CD14-positive monocyte (primary cell): ENCODE measurements around the gene MRPS30. TPM values are rescaled to one million over a fixed set of nuclear protein-coding genes. Genes with fewer than 3 reads are reported as not detected.

Experiments
- DNase-seq, 3 donors: peaks; one replicate each; pipeline ENCODE4 v3.0.0-alpha.2; 2011 to 2022
- H2AFZ ChIP-seq: 2 replicates; pipeline ENCODE4 v1.6.0; 2012; ENCODE audit warnings: mild to moderate bottlenecking, low read depth, low read length, inconsistent platforms; ENCODE audit not compliant: insufficient read depth, poor library complexity, severe bottlenecking
- H3K27ac ChIP-seq, 2 donors: 1 replicate in 1 of 2; 2 replicates in 1 of 2; pipeline ENCODE4 v1.5.1; 2012 to 2013; ENCODE audit warnings: low read length in 2 of 2, control low read depth in 1 of 2, inconsistent platforms in 1 of 2, low read depth in 1 of 2, mild to moderate bottlenecking in 1 of 2
- H3K27me3 ChIP-seq, 2 donors: one replicate each; pipeline versions ENCODE4 v1.6.0 to v1.6.1; 2011 to 2013; ENCODE audit warnings: low read length in 2 of 2; ENCODE audit not compliant: control insufficient read depth in 2 of 2, insufficient read depth in 2 of 2
- H3K36me3 ChIP-seq, 2 donors: replicated peaks in 1 of 2; 1 replicate in 1 of 2; 2 replicates in 1 of 2; pipeline versions ENCODE4 v1.5.1 to v1.6.1; 2012 to 2013; ENCODE audit warnings: low read length in 2 of 2, control low read depth in 1 of 2, inconsistent platforms in 1 of 2, mild to moderate bottlenecking in 1 of 2; ENCODE audit not compliant: insufficient read depth in 2 of 2, control insufficient read depth in 1 of 2
- H3K4me1 ChIP-seq, 2 donors: 1 replicate in 1 of 2; 2 replicates in 1 of 2; pipeline versions ENCODE4 v1.5.1 to v1.6.1; 2012 to 2013; ENCODE audit warnings: low read length in 2 of 2, control low read depth in 1 of 2, inconsistent platforms in 1 of 2, mild to moderate bottlenecking in 1 of 2, moderate library complexity in 1 of 2; ENCODE audit not compliant: insufficient read depth in 2 of 2, control insufficient read depth in 1 of 2
- H3K4me2 ChIP-seq: replicated peaks from 2 replicates; pipeline ENCODE3; 2012; ENCODE audit warnings: low read length, moderate library complexity, mild to moderate bottlenecking; ENCODE audit not compliant: poor library complexity, severe bottlenecking; ENCODE audit errors: extremely low read depth
- H3K4me3 ChIP-seq, 3 experiments: fragments of 200-600 bp in 1 of 3; sonication (generic) in 1 of 3; replicated peaks in 1 of 3; 1 replicate in 2 of 3; 2 replicates in 1 of 3; pipeline ENCODE4 v1.5.1; 2011 to 2013; ENCODE audit warnings: low read length in 3 of 3, mild to moderate bottlenecking in 3 of 3, control low read depth in 2 of 3, low read depth in 2 of 3, inconsistent platforms in 1 of 3, moderate library complexity in 1 of 3
- H3K79me2 ChIP-seq: 2 replicates; pipeline ENCODE4 v1.6.0; 2012; ENCODE audit warnings: mild to moderate bottlenecking, control low read depth, inconsistent platforms, low read length, moderate library complexity; ENCODE audit not compliant: insufficient read depth
- H3K9ac ChIP-seq: 2 replicates; pipeline ENCODE4 v1.6.0; 2017; ENCODE audit warnings: low read length, mild to moderate bottlenecking; ENCODE audit not compliant: insufficient read depth, poor library complexity, severe bottlenecking
- H3K9me3 ChIP-seq, 2 donors: replicated peaks in 1 of 2; 1 replicate in 1 of 2; 2 replicates in 1 of 2; pipeline versions ENCODE4 v1.5.1 to v1.6.1; 2012 to 2013; ENCODE audit warnings: low read length in 2 of 2, control low read depth in 1 of 2; ENCODE audit not compliant: control insufficient read depth in 1 of 2, insufficient read depth in 1 of 2
- H4K20me1 ChIP-seq: 2 replicates; pipeline ENCODE4 v1.6.0; 2012; ENCODE audit warnings: mild to moderate bottlenecking, low read length, control low read depth, moderate library complexity; ENCODE audit not compliant: insufficient read depth
- H3K27ac Mint-ChIP-seq, 7 donors: one replicate each; pipeline ENCODE4 v1.8.0; 2020; ENCODE audit warnings: mild to moderate bottlenecking in 7 of 7, mixed read lengths in 7 of 7, moderate library complexity in 6 of 7, inconsistent platforms in 2 of 7
- H3K27me3 Mint-ChIP-seq, 3 donors: one replicate each; pipeline ENCODE4 v1.8.0; 2021 to 2022; ENCODE audit warnings: low read depth in 3 of 3, mild to moderate bottlenecking in 3 of 3, mixed read lengths in 3 of 3, moderate library complexity in 3 of 3, inconsistent platforms in 1 of 3
- H3K36me3 Mint-ChIP-seq, 2 donors: one replicate each; pipeline ENCODE4 v1.8.0; 2020; ENCODE audit warnings: mixed read lengths in 2 of 2, inconsistent platforms in 1 of 2, mild to moderate bottlenecking in 1 of 2
- H3K4me1 Mint-ChIP-seq: one replicate; pipeline ENCODE4 v1.8.0; 2020; ENCODE audit warnings: mild to moderate bottlenecking, mixed read lengths
- H3K4me3 Mint-ChIP-seq, 2 donors: one replicate each; pipeline ENCODE4 v1.8.0; 2020; ENCODE audit warnings: mild to moderate bottlenecking in 2 of 2, mixed read lengths in 2 of 2, moderate library complexity in 1 of 2
- H3K9me3 Mint-ChIP-seq, 7 donors: one replicate each; pipeline ENCODE4 v1.8.0; 2020 to 2022; ENCODE audit warnings: mixed read lengths in 7 of 7, mild to moderate bottlenecking in 6 of 7, moderate library complexity in 6 of 7, inconsistent platforms in 2 of 7
- CTCF ChIP-seq: fragments of 200-600 bp; IDR thresholded peaks from one replicate; pipeline ENCODE4 v1.8.0; 2022; ENCODE audit warnings: antibody characterized with exemption, mild to moderate bottlenecking
- WGBS: methylation state at CpG from one replicate; pipeline ENCODE4 v1.1.5; 2013; ENCODE audit warnings: missing lambda C conversion rate; ENCODE audit not compliant: insufficient coverage; 5-methylcytosine and 5-hydroxymethylcytosine counted together
- intact Hi-C, 2 donors: fragments of 100-400 bp; cut with micrococcal nuclease; formaldehyde crosslinking; loops; one replicate each; pipeline versions ENCODE4 v1.15.0 to v1.15.1; 2023
- polyA plus RNA-seq, 3 donors: library from polyadenylated mRNA; depleted of rRNA in 1 of 3; unstranded in 2 of 3; stranded (reverse) in 1 of 3; fragments of 300-500 nt in 2 of 3; fragments of >200 nt in 1 of 3; fragmentation: Illumina TruSeq in 2 of 3; gene quantifications; 1 replicate in 2 of 3; 2 replicates in 1 of 3; pipeline ENCODE4 v1.2.3, GENCODE V29; 2012 to 2021

MRPS30 gene
- polyA plus RNA-seq, 3 donors = 8.8 to 28.1 (median 24.7) TPM

GRCh38 chr5:44827681-44828080 is 18.9 kb downstream of the MRPS30 start:
- Mint-ChIP-seq H3K9me3 (peaks cover 0 to 4% (median 2%) of the 10 kb centered on the region in 7 donors), H3K27me3 (peaks cover 0 to 2% (median 0%) of the 10 kb centered on the region in 3 donors), H3K27ac (no peak overlapping the region), H3K4me1 (no peaks in the 10 kb centered on the region), H3K4me3 (no peak overlapping the region), H3K36me3 (peaks cover 6 to 14% of the 10 kb centered on the region in 2 donors)
- no peaks in the 10 kb centered on the region for H4K20me1 ChIP-seq
- no peak for DNase-seq
- no peaks in the 10 kb centered on the region for H3K9me3 ChIP-seq
- no peak for TF ChIP-seq CTCF
- H3K27ac ChIP-seq = no peak overlapping the region
- no peak overlapping the region for H2AFZ ChIP-seq
- 86% methylated on average over 1 of the region's 3 CpGs for WGBS
- no peak overlapping the region for H3K4me3 ChIP-seq
- peaks cover 0 to under 1% of the 10 kb centered on the region in 2 donors for H3K36me3 ChIP-seq
- H3K4me2 ChIP-seq = no peak overlapping the region
- intact Hi-C loops = no loop called here
- no peaks in the 10 kb centered on the region for H3K27me3 ChIP-seq
- no peaks in the 10 kb centered on the region for H3K4me1 ChIP-seq
- H3K9ac ChIP-seq = no peak overlapping the region
- no peaks in the 10 kb centered on the region for H3K79me2 ChIP-seq

DNA sequence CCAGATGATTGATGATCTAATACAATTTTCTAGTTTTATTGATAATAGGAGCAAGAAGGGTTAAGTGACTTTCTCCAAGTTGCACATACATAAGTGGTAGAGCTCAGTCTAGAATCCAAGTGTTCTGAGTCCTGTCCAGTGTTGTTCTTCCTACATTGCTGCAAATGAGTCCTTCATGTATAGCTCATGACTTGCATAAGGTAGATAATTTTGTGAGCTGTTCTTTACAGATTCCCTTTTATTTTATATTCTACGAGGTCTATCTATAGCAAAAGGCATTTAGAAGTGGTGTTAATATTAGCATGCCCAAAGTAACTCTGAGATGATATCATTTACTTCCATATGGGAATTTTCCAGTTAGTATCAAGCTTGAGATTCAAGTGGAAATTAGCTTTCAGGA is 20.0 kb downstream of the MRPS30 start:
- no CpG with 5 or more reads among the region's 1 CpG for WGBS
- no peak overlapping the region for H3K4me3 ChIP-seq
- intact Hi-C loops = no loop called here
- no peak for TF ChIP-seq CTCF
- H3K9ac ChIP-seq = no peak overlapping the region
- Mint-ChIP-seq H3K4me1 (no peaks in the 10 kb centered on the region), H3K27me3 (peaks cover 0 to 2% (median 0%) of the 10 kb centered on the region in 3 donors), H3K36me3 (peaks cover 5 to 14% of the 10 kb centered on the region in 2 donors), H3K27ac (no peak overlapping the region), H3K9me3 (peaks cover 0 to 4% (median 2%) of the 10 kb centered on the region in 7 donors), H3K4me3 (no peak overlapping the region)
- no peak overlapping the region for H3K4me2 ChIP-seq
- H2AFZ ChIP-seq = no peak overlapping the region
- H3K36me3 ChIP-seq = no peaks in the 10 kb centered on the region
- H3K4me1 ChIP-seq = no peaks in the 10 kb centered on the region
- no peak for DNase-seq
- H3K27me3 ChIP-seq = no peaks in the 10 kb centered on the region
- no peak overlapping the region for H3K27ac ChIP-seq
- H3K9me3 ChIP-seq = no peaks in the 10 kb centered on the region
- no peaks in the 10 kb centered on the region for H3K79me2 ChIP-seq
- no peaks in the 10 kb centered on the region for H4K20me1 ChIP-seq
